GM21529 (cell line): ENCODE results near the gene SIAH3.

Experiments used
- ATAC-seq: cut with Tn5 transposase; IDR thresholded peaks from one replicate; pipeline ENCODE4 v1.9.1; 2021; ENCODE audit not compliant: unreplicated experiment

Gene SIAH3

DNA sequence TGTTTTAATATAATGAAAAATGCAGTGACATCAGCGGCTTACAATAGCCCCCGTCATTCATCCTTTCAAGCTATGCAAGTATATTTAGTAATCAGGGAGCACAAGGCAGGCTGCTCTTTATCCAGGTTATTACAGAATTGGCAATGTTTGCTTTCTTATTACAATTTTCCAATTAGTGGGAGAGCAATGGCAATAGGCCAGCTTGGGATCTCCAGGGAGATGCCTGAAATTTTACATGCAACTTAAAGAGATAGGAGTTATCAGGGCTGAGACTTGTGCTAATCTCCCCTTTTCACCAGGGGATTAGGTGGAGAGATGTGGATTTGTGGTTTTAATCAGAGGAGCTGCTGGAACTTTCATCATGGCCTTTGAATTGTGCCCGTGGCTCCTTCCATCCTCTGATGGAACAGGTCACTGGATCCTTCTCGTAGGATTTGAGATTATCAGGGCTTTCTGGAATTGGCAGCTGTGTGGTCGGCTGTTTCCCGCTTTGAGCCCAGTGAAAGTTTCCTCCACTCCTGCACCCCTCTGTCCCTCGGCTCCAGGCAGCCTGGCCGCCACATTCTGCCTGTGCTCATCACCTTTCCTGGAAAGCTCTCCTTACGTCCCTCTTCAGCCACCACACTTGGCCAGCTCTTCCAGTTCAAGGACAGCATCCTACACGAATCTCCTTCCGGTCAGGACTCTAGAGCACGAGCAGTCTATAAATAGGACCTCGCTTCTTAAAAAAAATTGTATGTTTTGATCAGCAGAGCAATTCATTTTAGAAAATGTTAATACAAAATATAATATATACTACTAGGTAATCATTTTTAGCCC is 102.4 kb downstream of the SIAH3 start:
- no peak for ATAC-seq

DNA sequence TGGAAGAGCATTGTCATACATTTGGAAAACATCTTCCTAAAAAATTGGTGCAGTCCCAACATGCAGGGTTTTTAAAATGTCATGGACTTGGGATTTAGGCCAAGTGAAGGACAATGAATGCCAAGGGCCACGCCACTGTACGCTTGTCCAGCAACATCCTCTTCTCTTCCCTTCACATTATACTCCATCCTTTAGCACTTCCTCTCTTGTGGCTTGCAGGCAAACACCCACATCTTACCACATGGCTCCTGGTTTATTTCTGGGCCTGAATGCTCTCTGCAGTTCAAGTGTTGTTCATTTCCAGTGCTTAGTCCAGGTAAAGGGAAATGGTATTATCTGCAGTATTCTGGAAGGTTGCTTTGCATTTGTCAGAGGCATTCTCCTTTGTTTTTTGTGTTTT is 104.5 kb downstream of the SIAH3 start:
- ATAC-seq: no peak

DNA sequence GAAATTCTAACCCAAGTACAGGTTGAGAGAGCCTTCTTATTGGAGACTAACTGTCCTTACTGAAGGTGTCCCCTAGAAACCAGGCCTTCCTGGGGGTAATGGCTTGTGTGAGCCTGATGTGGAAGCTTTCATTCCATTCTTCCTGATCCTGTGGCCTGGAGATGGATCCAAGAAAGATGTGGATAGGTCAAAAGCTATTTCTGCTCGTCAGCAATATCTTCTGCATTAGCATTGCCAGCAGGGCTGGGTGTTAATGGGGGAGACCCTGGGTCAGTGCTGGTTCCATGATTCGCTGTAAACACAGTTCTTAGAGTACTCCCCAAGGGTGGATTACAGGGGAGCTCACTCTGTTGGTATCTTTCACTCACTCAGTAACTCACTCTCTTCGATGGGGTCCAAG is 106.6 kb downstream of the SIAH3 start:
- no peak for ATAC-seq

DNA sequence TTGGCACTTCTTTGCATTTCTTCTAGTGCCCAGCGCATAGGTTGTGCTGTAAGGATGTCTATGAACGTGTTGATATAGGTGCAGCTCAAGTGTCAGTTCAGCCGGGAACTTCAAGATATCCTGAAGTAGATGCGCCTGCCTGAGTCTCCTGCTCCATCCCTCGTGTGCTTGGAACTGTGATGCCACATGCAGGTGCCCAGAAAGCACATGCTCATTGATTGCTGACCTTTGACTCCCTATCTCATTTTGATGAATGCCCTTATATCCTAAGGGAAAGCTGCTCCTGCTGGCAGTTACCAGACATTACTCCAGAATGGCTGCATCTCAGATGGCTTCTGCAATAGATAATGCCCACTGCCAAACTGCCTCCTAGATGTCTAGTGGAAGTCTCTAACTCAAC is 108.6 kb downstream of the SIAH3 start:
- ATAC-seq: no peak

DNA sequence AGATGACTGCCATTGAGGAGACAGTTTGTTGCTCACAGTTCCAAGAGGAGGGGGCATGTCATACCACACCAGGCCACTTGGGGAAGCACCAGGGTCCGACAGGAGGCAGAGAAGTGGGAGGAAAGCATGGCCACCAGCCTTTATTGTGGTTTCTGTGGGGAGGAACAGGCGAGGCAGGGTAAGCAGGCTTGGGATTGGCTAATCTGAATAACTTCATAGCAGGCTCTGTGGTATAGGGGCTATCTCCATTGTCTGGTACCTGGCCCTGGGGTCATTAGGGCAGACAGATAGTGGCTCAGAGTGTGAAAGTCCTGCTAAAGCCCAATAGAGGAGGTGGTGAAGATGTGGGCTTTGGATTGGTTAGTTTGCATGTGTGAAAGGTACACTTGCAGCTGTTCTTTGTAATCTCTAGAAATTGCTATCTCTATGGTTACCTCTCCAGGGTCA is 114.0 kb downstream of the SIAH3 start:
- ATAC-seq: no peak

DNA sequence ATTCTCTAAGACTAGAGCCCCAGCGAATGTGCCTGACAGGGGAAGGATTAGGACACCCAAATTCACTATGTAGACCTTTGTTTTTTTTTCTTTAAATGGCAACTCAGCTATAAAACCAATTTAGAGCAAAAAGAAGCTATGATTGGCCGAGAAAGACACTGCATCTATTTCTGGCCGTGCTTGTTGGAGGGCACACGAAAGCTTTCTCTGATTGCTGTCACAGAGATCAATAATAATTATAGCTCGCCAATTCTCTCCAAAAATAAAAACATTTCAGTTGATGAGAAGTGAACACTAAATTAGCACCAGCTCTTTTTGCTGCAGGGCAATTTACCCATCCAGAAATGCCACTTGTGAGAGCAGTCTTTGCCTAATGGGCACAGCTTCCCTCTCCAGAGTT is 118.2 kb downstream of the SIAH3 start:
- no peak for ATAC-seq

DNA sequence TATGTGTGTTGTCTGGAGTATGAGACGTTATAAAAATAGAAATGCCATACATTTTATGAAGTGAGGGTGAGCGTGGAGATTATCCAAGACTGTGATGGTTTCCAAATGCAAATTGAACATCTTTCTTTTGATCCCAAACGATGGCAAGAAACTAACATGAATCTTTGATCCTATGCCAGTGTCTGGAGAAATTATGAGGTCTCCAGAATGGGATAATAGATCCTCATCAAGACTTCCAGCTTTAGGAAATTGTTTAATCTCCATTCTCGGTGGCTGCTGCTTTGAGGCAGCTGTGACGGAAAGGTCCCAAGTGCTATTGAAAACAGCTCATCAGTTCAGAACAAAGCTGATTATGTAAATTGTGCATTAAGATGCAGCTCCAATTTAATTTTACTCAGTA is 118.6 kb downstream of the SIAH3 start:
- ATAC-seq: no peak

DNA sequence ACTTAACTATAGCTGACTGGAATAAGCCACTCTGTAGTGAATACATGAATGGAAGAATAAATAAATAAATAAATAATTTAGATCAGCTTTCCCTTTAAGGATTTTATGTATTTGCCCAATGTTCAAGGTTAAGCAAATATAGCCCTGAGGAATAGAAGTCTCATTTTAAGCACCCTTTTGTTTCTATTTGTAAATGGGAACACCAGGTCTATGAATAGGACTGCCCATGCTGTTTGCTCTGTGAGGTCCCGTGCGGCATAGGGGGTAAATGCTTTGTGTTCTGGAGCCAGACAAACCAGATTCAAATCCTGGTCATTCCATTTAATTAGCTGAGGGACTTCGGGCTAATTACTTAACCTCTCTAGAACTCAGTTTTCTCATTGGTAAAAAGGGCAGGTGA is 120.1 kb downstream of the SIAH3 start:
- ATAC-seq: no peak

DNA sequence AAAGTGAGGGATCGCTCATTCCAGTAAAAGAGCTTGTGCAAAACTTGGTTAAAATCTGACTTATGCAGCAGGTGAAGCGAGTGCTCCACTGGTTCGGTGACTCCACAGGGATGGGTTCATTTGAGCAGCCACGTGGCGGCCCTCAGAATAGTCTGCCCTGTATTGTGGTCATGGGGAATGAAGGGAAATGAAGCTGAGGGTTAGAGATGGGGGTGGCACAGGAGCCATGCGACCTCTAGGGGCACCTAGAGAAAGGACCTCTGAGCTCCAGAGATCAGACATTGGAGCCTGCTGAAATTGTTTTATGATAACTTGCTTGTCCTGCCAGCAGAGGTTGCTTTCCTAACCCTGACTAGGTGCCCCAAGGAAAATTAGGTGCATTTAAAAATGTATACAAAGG is 122.8 kb downstream of the SIAH3 start:
- peak; percentile 76 for ATAC-seq
